Measurements from ENCODE around the gene JAK2. TPM values are rescaled to one million over a fixed set of nuclear protein-coding genes. Genes with fewer than 3 reads are reported as not detected.

The JAK2 gene
- total and polyA plus RNA-seq, 10 of the 15 experiments (the other 5 are each of a cell fraction or from before 2014, with no cell fraction given), result 4.1 to 22.9 (median 13.7) TPM

DNA sequence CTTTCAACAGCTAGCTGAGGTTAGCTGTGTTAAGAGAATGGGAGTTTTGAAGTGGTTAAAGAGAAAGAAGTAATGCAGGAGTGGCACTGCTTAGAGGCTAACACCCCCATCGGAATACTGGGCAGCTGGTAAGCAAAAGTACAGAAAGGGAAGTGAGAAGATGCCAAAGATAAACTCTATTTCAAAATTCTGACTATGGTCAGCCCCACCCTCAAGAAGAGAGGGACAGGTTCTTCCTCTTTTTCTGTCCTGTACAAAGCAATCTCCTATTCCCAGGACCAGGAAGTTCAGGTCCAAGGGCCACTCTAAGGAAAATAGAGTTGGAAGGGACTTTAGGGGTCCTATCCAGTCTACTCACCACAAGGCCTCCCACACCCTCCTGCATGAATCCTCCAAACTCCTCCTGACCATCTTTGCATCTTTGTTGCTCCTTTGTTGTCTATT lies 45.9 kb upstream of the JAK2 start (continued):
- peak; percentile 99 for TF ChIP-seq SPI1 (IDR thresholded peaks at IDR 0.05; ENCODE audit: borderline replicate concordance, insufficient read depth, low read depth, low read length)
- peak; percentile 94; the same call in 1 of the 2 replicates for TF ChIP-seq MTA3 (IDR thresholded peaks at IDR 0.05; ENCODE audit: borderline replicate concordance, low read length)
- TF ChIP-seq RUNX3 (IDR thresholded peaks at IDR 0.05; ENCODE audit: low read length), result peak; percentile 90
- no peak for TF ChIP-seq EGR1 (IDR thresholded peaks at IDR 0.05; ENCODE audit: borderline replicate concordance in 1 of 2, low read depth in 2 of 2, low read length in 2 of 2)
- TF ChIP-seq SMARCA5 (IDR thresholded peaks at IDR 0.05), result 0 out of 2 replicates have a peak, but pooled peaks have one; percentile 16
- TF ChIP-seq GATAD2B (conservative IDR thresholded peaks at IDR 0.05; ENCODE audit: low read depth), result peak; percentile 95
- TF ChIP-seq, protein P1, sequence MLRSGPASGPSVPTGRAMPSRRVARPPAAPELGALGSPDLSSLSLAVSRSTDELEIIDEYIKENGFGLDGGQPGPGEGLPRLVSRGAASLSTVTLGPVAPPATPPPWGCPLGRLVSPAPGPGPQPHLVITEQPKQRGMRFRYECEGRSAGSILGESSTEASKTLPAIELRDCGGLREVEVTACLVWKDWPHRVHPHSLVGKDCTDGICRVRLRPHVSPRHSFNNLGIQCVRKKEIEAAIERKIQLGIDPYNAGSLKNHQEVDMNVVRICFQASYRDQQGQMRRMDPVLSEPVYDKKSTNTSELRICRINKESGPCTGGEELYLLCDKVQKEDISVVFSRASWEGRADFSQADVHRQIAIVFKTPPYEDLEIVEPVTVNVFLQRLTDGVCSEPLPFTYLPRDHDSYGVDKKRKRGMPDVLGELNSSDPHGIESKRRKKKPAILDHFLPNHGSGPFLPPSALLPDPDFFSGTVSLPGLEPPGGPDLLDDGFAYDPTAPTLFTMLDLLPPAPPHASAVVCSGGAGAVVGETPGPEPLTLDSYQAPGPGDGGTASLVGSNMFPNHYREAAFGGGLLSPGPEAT (IDR thresholded peaks at IDR 0.05; ENCODE audit: low read depth), result peak; percentile 93
- peak in 1 of 2 experiments; percentile 59; a peak in 1 of 4 replicates for TF ChIP-seq BHLHE40 (IDR thresholded peaks at IDR 0.05; ENCODE audit: borderline replicate concordance in 1 of 2, low read depth in 2 of 2, low read length in 1 of 2)
- 0 out of 2 replicates have a peak, but pooled peaks have one; percentile 13 for TF ChIP-seq RAD51 (IDR thresholded peaks at IDR 0.05)
- peak; percentile 90 for TF ChIP-seq IRF4 (IDR thresholded peaks at IDR 0.05; ENCODE audit: low read depth, low read length)
- TF ChIP-seq TCF12 (IDR thresholded peaks at IDR 0.05; ENCODE audit: low read depth, low read length), result peak; percentile 86
- TF ChIP-seq, protein P2, sequence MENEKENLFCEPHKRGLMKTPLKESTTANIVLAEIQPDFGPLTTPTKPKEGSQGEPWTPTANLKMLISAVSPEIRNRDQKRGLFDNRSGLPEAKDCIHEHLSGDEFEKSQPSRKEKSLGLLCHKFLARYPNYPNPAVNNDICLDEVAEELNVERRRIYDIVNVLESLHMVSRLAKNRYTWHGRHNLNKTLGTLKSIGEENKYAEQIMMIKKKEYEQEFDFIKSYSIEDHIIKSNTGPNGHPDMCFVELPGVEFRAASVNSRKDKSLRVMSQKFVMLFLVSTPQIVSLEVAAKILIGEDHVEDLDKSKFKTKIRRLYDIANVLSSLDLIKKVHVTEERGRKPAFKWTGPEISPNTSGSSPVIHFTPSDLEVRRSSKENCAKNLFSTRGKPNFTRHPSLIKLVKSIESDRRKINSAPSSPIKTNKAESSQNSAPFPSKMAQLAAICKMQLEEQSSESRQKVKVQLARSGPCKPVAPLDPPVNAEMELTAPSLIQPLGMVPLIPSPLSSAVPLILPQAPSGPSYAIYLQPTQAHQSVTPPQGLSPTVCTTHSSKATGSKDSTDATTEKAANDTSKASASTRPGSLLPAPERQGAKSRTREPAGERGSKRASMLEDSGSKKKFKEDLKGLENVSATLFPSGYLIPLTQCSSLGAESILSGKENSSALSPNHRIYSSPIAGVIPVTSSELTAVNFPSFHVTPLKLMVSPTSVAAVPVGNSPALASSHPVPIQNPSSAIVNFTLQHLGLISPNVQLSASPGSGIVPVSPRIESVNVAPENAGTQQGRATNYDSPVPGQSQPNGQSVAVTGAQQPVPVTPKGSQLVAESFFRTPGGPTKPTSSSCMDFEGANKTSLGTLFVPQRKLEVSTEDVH (IDR thresholded peaks at IDR 0.05; ENCODE audit: low read depth, partially characterized antibody), result no peak
- TF ChIP-seq EED (IDR thresholded peaks at IDR 0.05; ENCODE audit: low read depth), result peak; percentile 95
- TF ChIP-seq FOXM1 (IDR thresholded peaks at IDR 0.05; ENCODE audit: low read depth, low read length), result peak; percentile 83
- TF ChIP-seq, protein P3, sequence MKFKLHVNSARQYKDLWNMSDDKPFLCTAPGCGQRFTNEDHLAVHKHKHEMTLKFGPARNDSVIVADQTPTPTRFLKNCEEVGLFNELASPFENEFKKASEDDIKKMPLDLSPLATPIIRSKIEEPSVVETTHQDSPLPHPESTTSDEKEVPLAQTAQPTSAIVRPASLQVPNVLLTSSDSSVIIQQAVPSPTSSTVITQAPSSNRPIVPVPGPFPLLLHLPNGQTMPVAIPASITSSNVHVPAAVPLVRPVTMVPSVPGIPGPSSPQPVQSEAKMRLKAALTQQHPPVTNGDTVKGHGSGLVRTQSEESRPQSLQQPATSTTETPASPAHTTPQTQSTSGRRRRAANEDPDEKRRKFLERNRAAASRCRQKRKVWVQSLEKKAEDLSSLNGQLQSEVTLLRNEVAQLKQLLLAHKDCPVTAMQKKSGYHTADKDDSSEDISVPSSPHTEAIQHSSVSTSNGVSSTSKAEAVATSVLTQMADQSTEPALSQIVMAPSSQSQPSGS (IDR thresholded peaks at IDR 0.05; ENCODE audit: low read length), result peak; percentile 70; the same call in 1 of the 2 replicates
- TF ChIP-seq BMI1 (IDR thresholded peaks at IDR 0.05; ENCODE audit: borderline replicate concordance), result peak; percentile 60; the same call in 1 of the 2 replicates
- TF ChIP-seq NKRF (conservative IDR thresholded peaks at IDR 0.05), result 0 out of 2 replicates have a peak, but pooled peaks have one; percentile 36
- TF ChIP-seq, protein P4, sequence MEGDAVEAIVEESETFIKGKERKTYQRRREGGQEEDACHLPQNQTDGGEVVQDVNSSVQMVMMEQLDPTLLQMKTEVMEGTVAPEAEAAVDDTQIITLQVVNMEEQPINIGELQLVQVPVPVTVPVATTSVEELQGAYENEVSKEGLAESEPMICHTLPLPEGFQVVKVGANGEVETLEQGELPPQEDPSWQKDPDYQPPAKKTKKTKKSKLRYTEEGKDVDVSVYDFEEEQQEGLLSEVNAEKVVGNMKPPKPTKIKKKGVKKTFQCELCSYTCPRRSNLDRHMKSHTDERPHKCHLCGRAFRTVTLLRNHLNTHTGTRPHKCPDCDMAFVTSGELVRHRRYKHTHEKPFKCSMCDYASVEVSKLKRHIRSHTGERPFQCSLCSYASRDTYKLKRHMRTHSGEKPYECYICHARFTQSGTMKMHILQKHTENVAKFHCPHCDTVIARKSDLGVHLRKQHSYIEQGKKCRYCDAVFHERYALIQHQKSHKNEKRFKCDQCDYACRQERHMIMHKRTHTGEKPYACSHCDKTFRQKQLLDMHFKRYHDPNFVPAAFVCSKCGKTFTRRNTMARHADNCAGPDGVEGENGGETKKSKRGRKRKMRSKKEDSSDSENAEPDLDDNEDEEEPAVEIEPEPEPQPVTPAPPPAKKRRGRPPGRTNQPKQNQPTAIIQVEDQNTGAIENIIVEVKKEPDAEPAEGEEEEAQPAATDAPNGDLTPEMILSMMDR (IDR thresholded peaks at IDR 0.05 in 2 of 3, conservative IDR thresholded peaks at IDR 0.05 in 1 of 3; ENCODE audit: control insufficient read depth in 2 of 3, extremely low read depth in 1 of 3, insufficient read depth in 1 of 3, low read depth in 3 of 3, low read length in 3 of 3), result no peak
- TF ChIP-seq ZNF24 (IDR thresholded peaks at IDR 0.05), result peak; percentile 95
